HEK293 (cell line): ENCODE data around the gene PVALEF.

Experiments
- GLI2 ChIP-seq: fragments of 450-650 bp; formaldehyde crosslinking; IDR thresholded peaks from 2 replicates; pipeline ENCODE4; 2017; ENCODE audit warnings: missing biosample characterization, missing genetic modification characterization, low read depth, borderline replicate concordance
- GLI4 ChIP-seq: fragments of 450-650 bp; formaldehyde crosslinking; IDR thresholded peaks from 2 replicates; pipeline ENCODE4 v1.5.1; 2016; ENCODE audit warnings: missing biosample characterization, missing genetic modification characterization
- MYNN ChIP-seq: fragments of 450-650 bp; formaldehyde crosslinking; IDR thresholded peaks from 2 replicates; pipeline ENCODE4 v1.5.1; 2016; ENCODE audit warnings: missing biosample characterization, missing genetic modification characterization, borderline replicate concordance
- SALL2 ChIP-seq: fragments of 450-650 bp; formaldehyde crosslinking; IDR thresholded peaks from 2 replicates; pipeline ENCODE4 v1.5.0; 2017; ENCODE audit warnings: missing biosample characterization, mild to moderate bottlenecking, missing genetic modification characterization, borderline replicate concordance
- SCRT2 ChIP-seq: fragments of 450-650 bp; formaldehyde crosslinking; IDR thresholded peaks from 2 replicates; pipeline ENCODE4 v1.5.1; 2016; ENCODE audit warnings: missing biosample characterization, missing genetic modification characterization
- YY1 ChIP-seq: fragments of 450-650 bp; formaldehyde crosslinking; IDR thresholded peaks from 2 replicates; pipeline ENCODE4 v1.5.1; 2018; ENCODE audit warnings: missing biosample characterization, missing genetic modification characterization
- ZEB2 ChIP-seq: fragments of 450-650 bp; formaldehyde crosslinking; IDR thresholded peaks from 2 replicates; pipeline ENCODE4 v1.5.1; 2016; ENCODE audit warnings: missing biosample characterization, missing genetic modification characterization
- ZFP3 ChIP-seq: fragments of 450-650 bp; formaldehyde crosslinking; IDR thresholded peaks from 2 replicates; pipeline ENCODE4 v1.5.1; 2016; ENCODE audit warnings: low read depth, missing biosample characterization, missing genetic modification characterization
- ZFP37 ChIP-seq: fragments of 450-650 bp; formaldehyde crosslinking; IDR thresholded peaks from 2 replicates; pipeline ENCODE4 v1.5.1; 2016; ENCODE audit warnings: missing biosample characterization, missing genetic modification characterization
- ZNF114 ChIP-seq: fragments of 450-650 bp; formaldehyde crosslinking; IDR thresholded peaks from 2 replicates; pipeline ENCODE4 v1.5.0; 2017; ENCODE audit warnings: missing biosample characterization, missing genetic modification characterization
- ZNF266 ChIP-seq: fragments of 450-650 bp; formaldehyde crosslinking; IDR thresholded peaks from 2 replicates; pipeline ENCODE4 v1.5.1; 2016; ENCODE audit warnings: missing biosample characterization, missing genetic modification characterization, low read depth
- ZNF311 ChIP-seq: fragments of 450-650 bp; formaldehyde crosslinking; IDR thresholded peaks from 2 replicates; pipeline ENCODE4 v1.5.1; 2017; ENCODE audit warnings: missing biosample characterization, missing genetic modification characterization, borderline replicate concordance
- ZNF350 ChIP-seq: fragments of 450-650 bp; formaldehyde crosslinking; IDR thresholded peaks from 2 replicates; pipeline ENCODE4 v1.5.0; 2017; ENCODE audit warnings: missing biosample characterization, mild to moderate bottlenecking, missing genetic modification characterization
- ZNF391 ChIP-seq: fragments of 450-650 bp; formaldehyde crosslinking; IDR thresholded peaks from 2 replicates; pipeline ENCODE4 v1.5.1; 2016; ENCODE audit warnings: low read depth, missing biosample characterization, missing genetic modification characterization, borderline replicate concordance
- ZNF501 ChIP-seq: fragments of 450-650 bp; formaldehyde crosslinking; IDR thresholded peaks from 2 replicates; pipeline ENCODE4 v1.5.1; 2016; ENCODE audit warnings: missing biosample characterization, missing genetic modification characterization
- ZNF529 ChIP-seq: fragments of 450-650 bp; formaldehyde crosslinking; IDR thresholded peaks from 2 replicates; pipeline ENCODE4 v1.5.1; 2017; ENCODE audit warnings: missing genetic modification characterization, missing biosample characterization; ENCODE audit not compliant: insufficient replicate concordance
- ZNF585B ChIP-seq: fragments of 450-650 bp; formaldehyde crosslinking; IDR thresholded peaks from 2 replicates; pipeline ENCODE4 v1.5.1; 2016; ENCODE audit warnings: missing biosample characterization, missing genetic modification characterization
- ZNF629 ChIP-seq: fragments of 450-650 bp; formaldehyde crosslinking; IDR thresholded peaks from 2 replicates; pipeline ENCODE4 v1.5.1; 2017; ENCODE audit warnings: missing biosample characterization, missing genetic modification characterization
- ZNF707 ChIP-seq: fragments of 450-650 bp; formaldehyde crosslinking; IDR thresholded peaks from 2 replicates; pipeline ENCODE4 v1.5.1; 2016; ENCODE audit warnings: missing biosample characterization, missing genetic modification characterization
- ZNF768 ChIP-seq: fragments of 450-650 bp; formaldehyde crosslinking; IDR thresholded peaks from 2 replicates; pipeline ENCODE4 v1.5.1; 2018; ENCODE audit warnings: missing biosample characterization, mild to moderate bottlenecking, missing genetic modification characterization
- ZNF777 ChIP-seq: fragments of 450-650 bp; formaldehyde crosslinking; IDR thresholded peaks from 2 replicates; pipeline ENCODE4 v1.5.1; 2017; ENCODE audit warnings: missing biosample characterization, missing genetic modification characterization, borderline replicate concordance
- ZNF830 ChIP-seq: fragments of 450-650 bp; IDR thresholded peaks from 2 replicates; pipeline ENCODE4 v1.5.0; 2018; ENCODE audit warnings: missing biosample characterization, missing genetic modification characterization, low read depth, mild to moderate bottlenecking, moderate library complexity
- TF ChIP-seq, protein P1 (sequence below): fragments of 450-650 bp; formaldehyde crosslinking; IDR thresholded peaks from 2 replicates; pipeline ENCODE4 v1.5.1; 2016; ENCODE audit warnings: missing biosample characterization, missing genetic modification characterization, borderline replicate concordance
- TF ChIP-seq, protein P2 (sequence below): fragments of 450-650 bp; formaldehyde crosslinking; IDR thresholded peaks from 2 replicates; pipeline ENCODE4 v1.5.1; 2016; ENCODE audit warnings: missing biosample characterization, missing genetic modification characterization
- TF ChIP-seq, protein P3 (sequence below): fragments of 450-650 bp; formaldehyde crosslinking; IDR thresholded peaks from 2 replicates; pipeline ENCODE4 v1.5.1; 2016; ENCODE audit warnings: missing biosample characterization, missing genetic modification characterization
- TF ChIP-seq, protein P4 (sequence below): fragments of 450-650 bp; formaldehyde crosslinking; IDR thresholded peaks from 2 replicates; pipeline ENCODE4 v1.5.1; 2016; ENCODE audit warnings: missing biosample characterization, missing genetic modification characterization
- TF ChIP-seq, protein P5 (sequence below): fragments of 450-650 bp; formaldehyde crosslinking; IDR thresholded peaks from 2 replicates; pipeline ENCODE4 v1.5.1; 2016; ENCODE audit warnings: missing biosample characterization, missing genetic modification characterization
- TF ChIP-seq, protein P6 (sequence below): fragments of 450-650 bp; formaldehyde crosslinking; IDR thresholded peaks from 2 replicates; pipeline ENCODE4 v1.5.1; 2016; ENCODE audit warnings: missing biosample characterization, missing genetic modification characterization

PVALEF gene

DNA sequence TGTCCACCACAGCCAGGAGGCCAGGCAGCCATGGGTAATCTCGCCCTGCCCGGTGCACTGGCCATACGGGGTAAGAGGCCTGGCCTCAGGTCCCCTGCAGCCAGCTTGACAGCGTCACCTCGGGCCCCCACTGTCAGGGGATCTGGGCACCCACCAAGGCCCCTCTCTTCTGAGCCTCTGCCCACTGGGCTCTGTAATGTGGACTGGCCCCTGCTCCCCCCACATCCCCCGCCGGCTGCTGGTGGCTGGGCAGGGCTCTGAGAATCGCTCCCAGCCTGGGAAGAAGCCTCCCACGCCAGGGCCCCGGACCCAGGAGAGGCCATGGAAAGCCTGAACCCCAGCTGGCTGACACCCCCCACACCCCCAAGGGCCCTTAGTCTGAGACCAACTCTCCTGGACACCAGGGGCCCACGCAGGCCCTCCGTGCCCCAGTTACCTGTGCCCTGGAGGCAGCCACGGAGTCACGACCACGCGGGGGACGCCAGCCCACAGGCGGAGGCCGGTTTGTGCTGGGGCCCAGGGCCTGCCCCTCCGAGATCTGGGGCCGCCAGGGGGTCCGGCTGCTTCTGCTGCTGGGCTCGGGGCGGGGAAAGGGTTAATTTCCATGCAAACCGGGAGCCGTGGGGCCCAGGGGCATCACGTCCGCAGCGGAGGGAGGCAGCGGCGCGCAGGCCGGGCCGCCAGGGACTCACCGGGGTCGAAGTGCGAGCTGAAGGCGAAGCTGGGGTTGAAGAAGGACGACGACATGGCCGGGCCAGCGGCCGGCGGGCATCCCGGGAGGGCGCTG is at the start of gene PVALEF (continued):
- no peak for TF ChIP-seq ZNF707 (tag by site-specific recombination)
- TF ChIP-seq GLI4 = no peak
- TF ChIP-seq, protein P1, sequence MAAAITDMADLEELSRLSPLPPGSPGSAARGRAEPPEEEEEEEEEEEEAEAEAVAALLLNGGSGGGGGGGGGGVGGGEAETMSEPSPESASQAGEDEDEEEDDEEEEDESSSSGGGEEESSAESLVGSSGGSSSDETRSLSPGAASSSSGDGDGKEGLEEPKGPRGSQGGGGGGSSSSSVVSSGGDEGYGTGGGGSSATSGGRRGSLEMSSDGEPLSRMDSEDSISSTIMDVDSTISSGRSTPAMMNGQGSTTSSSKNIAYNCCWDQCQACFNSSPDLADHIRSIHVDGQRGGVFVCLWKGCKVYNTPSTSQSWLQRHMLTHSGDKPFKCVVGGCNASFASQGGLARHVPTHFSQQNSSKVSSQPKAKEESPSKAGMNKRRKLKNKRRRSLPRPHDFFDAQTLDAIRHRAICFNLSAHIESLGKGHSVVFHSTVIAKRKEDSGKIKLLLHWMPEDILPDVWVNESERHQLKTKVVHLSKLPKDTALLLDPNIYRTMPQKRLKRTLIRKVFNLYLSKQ (tag by site-specific recombination) = no peak
- TF ChIP-seq, protein P2, sequence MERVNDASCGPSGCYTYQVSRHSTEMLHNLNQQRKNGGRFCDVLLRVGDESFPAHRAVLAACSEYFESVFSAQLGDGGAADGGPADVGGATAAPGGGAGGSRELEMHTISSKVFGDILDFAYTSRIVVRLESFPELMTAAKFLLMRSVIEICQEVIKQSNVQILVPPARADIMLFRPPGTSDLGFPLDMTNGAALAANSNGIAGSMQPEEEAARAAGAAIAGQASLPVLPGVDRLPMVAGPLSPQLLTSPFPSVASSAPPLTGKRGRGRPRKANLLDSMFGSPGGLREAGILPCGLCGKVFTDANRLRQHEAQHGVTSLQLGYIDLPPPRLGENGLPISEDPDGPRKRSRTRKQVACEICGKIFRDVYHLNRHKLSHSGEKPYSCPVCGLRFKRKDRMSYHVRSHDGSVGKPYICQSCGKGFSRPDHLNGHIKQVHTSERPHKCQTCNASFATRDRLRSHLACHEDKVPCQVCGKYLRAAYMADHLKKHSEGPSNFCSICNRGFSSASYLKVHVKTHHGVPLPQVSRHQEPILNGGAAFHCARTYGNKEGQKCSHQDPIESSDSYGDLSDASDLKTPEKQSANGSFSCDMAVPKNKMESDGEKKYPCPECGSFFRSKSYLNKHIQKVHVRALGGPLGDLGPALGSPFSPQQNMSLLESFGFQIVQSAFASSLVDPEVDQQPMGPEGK (tag by site-specific recombination) = peak; percentile 59; the same call in 1 of the 2 replicates
- no peak for TF ChIP-seq ZNF391 (tag by site-specific recombination)
- no peak for TF ChIP-seq ZFP3
- TF ChIP-seq, protein P3, sequence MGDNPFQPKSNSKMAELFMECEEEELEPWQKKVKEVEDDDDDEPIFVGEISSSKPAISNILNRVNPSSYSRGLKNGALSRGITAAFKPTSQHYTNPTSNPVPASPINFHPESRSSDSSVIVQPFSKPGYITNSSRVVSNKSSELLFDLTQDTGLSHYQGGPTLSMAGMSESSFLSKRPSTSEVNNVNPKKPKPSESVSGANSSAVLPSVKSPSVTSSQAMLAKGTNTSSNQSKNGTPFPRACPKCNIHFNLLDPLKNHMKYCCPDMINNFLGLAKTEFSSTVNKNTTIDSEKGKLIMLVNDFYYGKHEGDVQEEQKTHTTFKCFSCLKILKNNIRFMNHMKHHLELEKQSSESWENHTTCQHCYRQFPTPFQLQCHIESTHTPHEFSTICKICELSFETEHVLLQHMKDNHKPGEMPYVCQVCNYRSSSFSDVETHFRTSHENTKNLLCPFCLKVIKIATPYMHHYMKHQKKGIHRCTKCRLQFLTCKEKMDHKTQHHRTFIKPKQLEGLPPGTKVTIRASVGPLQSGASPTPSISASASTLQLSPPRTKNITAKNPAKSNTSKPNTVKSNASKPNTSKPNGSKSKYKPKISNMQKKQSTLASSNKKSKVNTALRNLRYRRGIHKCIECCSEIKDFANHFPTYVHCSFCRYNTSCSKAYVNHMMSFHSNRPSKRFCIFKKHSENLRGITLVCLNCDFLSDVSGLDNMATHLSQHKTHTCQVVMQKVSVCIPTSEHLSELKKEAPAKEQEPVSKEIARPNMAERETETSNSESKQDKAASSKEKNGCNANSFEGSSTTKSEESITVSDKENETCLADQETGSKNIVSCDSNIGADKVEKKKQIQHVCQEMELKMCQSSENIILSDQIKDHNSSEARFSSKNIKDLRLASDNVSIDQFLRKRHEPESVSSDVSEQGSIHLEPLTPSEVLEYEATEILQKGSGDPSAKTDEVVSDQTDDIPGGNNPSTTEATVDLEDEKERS = no peak
- no peak for TF ChIP-seq MYNN (tag by site-specific recombination)
- TF ChIP-seq ZNF529 (tag by site-specific recombination) = no peak
- no peak for TF ChIP-seq ZNF830 (tag by site-specific recombination)
- TF ChIP-seq ZNF311 = no peak
- TF ChIP-seq ZNF501 (tag by site-specific recombination) = no peak
- TF ChIP-seq SCRT2 (tag by site-specific recombination) = no peak
- no peak for TF ChIP-seq ZFP37 (tag by site-specific recombination)
- TF ChIP-seq ZNF266 (tag by site-specific recombination) = no peak
- TF ChIP-seq, protein P4, sequence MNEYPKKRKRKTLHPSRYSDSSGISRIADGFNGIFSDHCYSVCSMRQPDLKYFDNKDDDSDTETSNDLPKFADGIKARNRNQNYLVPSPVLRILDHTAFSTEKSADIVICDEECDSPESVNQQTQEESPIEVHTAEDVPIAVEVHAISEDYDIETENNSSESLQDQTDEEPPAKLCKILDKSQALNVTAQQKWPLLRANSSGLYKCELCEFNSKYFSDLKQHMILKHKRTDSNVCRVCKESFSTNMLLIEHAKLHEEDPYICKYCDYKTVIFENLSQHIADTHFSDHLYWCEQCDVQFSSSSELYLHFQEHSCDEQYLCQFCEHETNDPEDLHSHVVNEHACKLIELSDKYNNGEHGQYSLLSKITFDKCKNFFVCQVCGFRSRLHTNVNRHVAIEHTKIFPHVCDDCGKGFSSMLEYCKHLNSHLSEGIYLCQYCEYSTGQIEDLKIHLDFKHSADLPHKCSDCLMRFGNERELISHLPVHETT = no peak
- TF ChIP-seq GLI2 (tag by site-specific recombination) = no peak
- TF ChIP-seq ZNF350 (tag by site-specific recombination) = no peak
- no peak for TF ChIP-seq SALL2
- TF ChIP-seq ZNF114 = no peak
- TF ChIP-seq ZNF768 (tag by site-specific recombination) = no peak
- TF ChIP-seq ZEB2 (tag by site-specific recombination) = peak; percentile 69; the same call in 1 of the 2 replicates
- TF ChIP-seq ZNF777 (tag by site-specific recombination) = 0 out of 2 replicates have a peak, but pooled peaks have one; percentile 20
- TF ChIP-seq, protein P5, sequence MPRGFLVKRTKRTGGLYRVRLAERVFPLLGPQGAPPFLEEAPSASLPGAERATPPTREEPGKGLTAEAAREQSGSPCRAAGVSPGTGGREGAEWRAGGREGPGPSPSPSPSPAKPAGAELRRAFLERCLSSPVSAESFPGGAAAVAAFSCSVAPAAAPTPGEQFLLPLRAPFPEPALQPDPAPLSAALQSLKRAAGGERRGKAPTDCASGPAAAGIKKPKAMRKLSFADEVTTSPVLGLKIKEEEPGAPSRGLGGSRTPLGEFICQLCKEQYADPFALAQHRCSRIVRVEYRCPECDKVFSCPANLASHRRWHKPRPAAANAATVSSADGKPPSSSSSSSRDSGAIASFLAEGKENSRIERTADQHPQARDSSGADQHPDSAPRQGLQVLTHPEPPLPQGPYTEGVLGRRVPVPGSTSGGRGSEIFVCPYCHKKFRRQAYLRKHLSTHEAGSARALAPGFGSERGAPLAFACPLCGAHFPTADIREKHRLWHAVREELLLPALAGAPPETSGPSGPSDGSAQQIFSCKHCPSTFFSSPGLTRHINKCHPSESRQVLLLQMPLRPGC (tag by site-specific recombination) = no peak
- peak; percentile 21; the same call in 1 of the 2 replicates for TF ChIP-seq YY1
- TF ChIP-seq, protein P6, sequence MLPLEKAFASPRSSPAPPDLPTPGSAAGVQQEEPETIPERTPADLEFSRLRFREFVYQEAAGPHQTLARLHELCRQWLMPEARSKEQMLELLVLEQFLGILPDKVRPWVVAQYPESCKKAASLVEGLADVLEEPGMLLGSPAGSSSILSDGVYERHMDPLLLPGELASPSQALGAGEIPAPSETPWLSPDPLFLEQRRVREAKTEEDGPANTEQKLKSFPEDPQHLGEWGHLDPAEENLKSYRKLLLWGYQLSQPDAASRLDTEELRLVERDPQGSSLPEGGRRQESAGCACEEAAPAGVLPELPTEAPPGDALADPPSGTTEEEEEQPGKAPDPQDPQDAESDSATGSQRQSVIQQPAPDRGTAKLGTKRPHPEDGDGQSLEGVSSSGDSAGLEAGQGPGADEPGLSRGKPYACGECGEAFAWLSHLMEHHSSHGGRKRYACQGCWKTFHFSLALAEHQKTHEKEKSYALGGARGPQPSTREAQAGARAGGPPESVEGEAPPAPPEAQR = no peak
- TF ChIP-seq ZNF585B (tag by site-specific recombination) = no peak
- TF ChIP-seq ZNF629 (tag by site-specific recombination) = no peak
